HL-60/S4 treated with phorbol 12-myristate 13-acetate at 8.2 ng/mL for 4 days and 3 days (cell line): ENCODE measurements around the gene MCC.

Experiments used
- in situ Hi-C: fragments of 300-500 bp; cut with MboI; formaldehyde crosslinking; loops from 2 replicates; pipeline ENCODE4 v1.15.0; 2022; ENCODE audit warnings: low sequenced_read_pairs

The MCC gene

DNA sequence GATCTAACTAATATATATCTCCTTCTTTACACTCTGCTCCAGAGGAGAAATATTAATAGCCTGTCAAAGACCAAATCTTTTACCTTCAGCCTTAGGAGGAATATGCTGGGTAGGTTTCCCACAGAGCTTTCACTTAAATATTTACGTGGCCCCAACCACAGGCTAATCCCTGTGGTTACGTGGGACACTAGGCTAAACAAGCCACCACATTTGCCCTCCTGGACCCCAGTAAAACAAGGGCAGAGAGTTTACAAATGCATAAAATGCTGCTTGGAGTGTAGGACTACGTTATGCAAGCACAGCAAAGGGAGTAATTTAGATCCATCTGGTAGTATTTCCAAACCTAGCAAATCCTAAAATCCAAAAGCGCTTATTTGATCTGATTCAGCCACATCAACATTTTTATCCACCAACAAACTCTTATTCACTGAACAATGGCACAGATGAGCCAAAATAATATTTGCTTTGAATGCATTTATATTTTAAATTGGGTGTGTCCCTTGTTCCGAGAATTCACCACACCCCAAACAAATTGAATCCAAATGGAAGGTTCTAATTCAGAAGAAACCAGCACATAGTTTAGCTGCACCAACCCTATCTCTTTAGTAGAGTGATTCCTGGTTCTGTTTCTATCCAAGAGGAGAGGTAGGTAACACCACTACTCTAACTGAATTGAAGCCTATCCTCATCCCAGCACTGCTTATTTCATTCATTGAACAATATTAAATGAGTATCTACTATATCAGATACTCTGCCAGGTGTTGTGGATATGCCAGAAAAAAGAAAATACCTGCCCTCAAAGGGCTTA, 232.5 kb downstream of the MCC start:
- in situ Hi-C loops = no loop called here

GRCh38 chr5:113255105-113255504, 233.1 kb downstream of the MCC start:
- in situ Hi-C loops = no loop called here

- in situ Hi-C loops = no loop called here
Measured at GRCh38 chr5:113253037-113253436, 235.2 kb downstream of the MCC start.

GRCh38 chr5:113252066-113252465, 236.2 kb downstream of the MCC start:
- in situ Hi-C loops = no loop called here

DNA sequence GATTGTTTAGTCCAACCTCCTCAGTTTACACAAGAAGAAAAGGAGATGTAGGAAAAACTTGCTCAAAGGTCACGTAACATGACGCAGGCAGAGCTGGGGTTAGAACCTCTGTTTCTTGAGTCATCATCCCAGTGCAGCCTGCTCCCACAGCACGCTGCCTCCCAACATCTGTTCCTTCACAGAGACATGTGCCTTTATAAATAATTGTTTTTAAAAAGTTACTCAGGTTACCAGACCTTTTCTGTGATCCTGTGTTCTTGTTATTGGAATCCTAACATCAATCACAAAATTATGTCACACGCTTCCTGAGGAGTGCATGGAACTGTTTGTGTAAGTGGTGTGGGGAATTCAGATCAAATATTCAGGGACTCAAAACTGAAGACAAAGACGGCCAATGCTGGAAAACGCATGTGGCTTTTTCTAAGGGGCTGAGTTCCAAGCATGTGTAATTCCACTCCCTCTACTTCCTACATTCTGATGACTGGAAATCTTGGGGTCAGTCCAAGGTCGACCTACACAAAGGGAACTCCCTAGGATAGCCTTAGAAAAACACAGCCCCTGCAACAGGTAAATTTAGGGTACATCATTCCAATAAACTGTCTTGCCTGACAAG, 237.8 kb downstream of the MCC start:
- in situ Hi-C loops = no loop called here

DNA sequence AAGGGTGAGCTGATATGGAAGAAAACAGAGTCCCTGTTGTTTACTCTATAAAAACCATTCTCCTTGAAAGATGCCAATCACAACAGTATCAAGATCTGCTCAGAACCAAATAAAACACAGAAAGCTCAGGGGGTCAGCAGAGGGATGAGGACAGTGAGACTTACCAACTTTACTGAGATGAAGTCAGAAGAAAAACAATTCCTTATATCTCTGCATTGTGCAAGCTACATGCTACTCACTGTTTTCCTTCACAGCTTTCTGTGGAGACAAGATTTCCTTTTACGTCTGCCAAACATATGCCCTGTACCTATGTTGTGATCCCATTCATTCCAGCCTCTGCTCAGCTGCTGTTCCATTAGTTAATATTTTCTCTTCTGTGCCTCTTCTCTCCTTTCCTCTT, 239.0 kb downstream of the MCC start:
- in situ Hi-C loops = no loop called here

DNA sequence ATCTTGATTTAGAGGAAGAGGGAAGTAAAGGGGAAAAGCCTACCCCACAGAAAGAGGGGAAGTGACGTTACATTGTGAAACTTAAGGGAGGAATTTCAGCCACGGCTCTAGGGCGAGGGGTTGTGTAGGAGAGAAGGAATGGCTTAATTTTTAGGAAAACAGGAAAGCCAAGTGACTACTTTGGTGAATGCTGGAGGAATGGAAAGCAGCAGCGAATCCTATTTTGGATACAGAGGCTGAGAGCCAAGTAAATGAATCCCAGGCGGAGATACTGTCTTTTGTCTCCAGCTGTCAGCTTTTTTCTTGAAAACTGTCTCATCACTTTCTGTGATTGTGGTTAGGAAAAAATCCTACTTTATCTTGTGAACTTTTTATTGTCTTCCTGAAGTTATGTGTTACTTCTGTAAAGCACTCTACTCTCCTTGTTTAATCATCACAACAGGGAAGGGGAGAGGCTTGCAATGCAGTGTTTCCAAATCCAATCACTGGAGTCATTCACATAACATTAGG, 241.8 kb downstream of the MCC start:
- in situ Hi-C loops = no loop called here

DNA sequence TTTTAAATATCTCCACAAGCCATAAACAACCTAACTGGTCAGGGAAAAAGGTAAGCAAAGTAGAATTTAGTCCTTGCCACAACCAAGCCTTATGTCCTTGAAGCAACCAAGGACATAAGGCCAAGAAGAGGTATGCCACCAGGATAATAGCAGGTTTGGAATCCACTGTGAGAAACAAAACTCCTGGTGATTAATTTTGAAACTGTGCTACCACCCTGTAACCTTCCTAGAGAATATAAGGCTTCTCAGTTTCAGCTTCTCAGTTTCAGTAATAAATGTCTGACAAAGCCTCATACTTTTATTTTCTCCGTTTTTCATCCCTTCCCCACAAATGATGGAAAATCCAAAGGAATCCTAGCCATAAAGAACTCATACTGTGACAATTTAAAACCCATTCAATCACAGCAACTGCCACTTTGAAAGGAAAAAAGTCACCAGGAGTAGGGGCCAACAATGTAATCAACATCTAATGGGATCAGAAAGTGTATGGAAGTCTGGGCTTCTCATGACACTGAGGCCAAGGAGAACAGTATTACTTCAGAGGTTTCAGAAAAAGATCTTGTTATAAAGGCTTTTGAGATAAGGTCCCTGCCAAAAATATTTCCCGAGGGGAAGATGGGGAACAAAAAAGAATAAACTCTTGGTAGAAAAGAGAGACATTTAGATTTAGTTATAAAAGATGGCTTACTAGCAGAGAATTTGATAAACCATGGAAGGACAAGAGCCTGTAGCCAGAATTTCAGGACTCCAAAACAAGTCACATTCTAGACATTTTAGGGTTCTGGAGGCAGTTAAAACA, 242.6 kb downstream of the MCC start:
- in situ Hi-C loops = no loop called here

- in situ Hi-C loops = no loop called here
Measured at GRCh38 chr5:113244966-113245365, 243.3 kb downstream of the MCC start.

GRCh38 chr5:113243349-113243664, 244.9 kb downstream of the MCC start:
- in situ Hi-C loops = no loop called here

DNA sequence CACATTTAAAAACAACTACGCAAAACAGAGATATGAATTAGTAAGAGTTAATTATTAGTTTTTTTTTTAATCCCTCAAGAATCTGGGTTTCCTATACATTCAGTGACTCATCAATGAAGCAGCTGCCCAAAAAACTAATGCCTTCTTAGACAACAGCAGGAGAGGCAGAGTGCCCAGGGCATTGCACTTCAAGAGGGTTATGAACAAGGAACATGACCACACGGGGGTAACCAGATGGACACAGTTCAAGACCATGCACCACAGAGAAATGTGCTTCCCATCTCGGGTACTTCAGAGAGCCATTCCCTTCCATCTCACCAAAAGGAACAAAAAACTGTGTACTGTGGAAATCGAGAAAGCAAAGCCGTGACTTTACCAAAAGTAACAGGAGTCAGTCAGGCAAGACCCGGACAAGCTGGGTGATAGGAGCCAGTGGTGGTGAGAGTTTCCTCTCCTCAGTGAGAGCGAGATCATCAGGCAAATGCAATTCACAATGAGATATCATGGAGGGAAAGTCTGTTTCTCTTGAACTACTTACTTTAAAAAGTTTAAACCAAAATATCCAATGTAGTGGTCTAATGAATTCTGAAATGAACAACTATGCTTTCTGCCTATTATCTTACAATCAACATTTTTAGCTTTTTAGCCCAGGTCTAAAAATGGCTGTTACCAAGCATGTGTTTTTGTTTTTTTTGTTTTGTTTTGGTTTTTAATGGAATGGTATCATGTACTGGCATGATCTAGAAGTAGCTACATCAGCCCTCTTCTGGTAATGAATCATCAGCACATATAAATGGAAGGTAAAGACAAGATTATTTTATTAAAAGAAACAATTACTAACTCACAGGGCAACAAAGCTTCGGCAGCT, 245.5 kb downstream of the MCC start:
- in situ Hi-C loops = no loop called here

GRCh38 chr5:113240951-113241726, 247.1 kb downstream of the MCC start:
- in situ Hi-C loops = no loop called here

DNA sequence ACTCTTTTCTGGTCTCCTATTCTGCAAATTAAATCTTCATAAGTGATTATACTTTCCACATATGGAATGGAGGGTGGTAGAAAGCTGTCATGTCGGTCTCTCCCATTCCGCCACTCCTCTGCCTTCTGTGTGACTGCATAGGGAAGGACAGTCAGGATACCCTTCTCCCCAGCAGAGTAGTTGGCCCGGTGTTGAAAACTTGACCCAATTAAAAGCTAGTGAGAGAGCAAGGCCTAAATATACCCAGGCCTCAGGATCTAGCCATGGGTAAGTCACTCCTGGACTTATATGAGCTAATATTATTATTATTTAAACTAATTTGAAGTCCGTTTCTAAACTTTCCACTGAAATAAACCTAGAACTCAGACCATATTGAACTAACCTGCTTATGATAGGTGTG, 248.2 kb downstream of the MCC start:
- in situ Hi-C loops = no loop called here

DNA sequence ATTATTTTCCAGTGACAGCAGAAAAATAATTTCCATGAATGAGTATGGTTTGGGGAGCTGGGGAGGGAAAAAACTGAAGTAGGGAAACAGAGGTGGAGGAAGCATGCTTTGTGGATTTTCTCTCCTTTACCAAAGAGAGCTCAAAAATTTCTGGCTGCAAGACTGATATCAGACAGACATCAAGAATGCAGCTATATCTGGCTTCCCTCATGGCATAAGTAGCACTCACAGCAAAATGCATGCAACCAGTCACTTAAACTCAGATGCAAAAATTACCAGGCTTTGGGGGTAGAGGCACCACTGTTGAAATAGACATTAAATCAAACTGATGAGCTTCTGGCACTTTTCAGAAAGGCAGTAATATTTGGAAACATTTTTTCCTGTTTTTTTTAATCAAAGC, 250.4 kb downstream of the MCC start:
- in situ Hi-C loops = no loop called here

- in situ Hi-C loops = no loop called here
Measured at GRCh38 chr5:113236536-113237288, 251.5 kb downstream of the MCC start.

GRCh38 chr5:113235884-113236283, 252.4 kb downstream of the MCC start:
- in situ Hi-C loops = no loop called here

DNA sequence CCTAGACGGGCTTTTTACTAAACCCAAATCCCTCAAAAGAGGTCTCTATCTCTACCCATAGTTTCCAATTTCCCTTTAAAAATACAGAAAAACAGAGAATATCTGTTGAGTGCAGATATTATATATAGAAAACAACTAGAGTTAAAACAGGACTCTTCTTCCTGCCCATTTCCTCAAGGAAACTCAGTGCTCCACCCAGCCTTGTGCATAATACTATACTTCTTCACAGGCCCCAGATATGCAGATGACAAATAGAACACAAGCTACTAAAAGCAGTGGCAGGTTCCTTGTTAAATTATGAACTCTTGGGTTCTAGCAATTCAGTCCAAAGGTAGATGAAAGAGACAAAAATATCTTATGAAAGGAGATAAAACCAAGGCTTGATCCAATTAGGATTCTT, 253.7 kb downstream of the MCC start:
- in situ Hi-C loops = no loop called here

GRCh38 chr5:113233606-113234005, 254.6 kb downstream of the MCC start:
- in situ Hi-C loops = no loop called here

- in situ Hi-C loops = no loop called here
Measured at GRCh38 chr5:113232667-113233066, 255.6 kb downstream of the MCC start.
